Activated T-helper 2 cell treated with anti-CD3 and anti-CD28 coated beads, Interferon-gamma antibody, Interleukin-2, Interleukin-4, amounts not matched to agents 10 μg/mL and 5 μg/mL and 100 μg/mL, durations not matched to agents 14 hours and 24 hours and 36 hours (primary cell): ENCODE measurements around the gene PDZD2. TPM values are rescaled to one million over a fixed set of nuclear protein-coding genes. Genes with fewer than 3 reads are reported as not detected.

ENCODE experiments used
- DNase-seq: peaks from one replicate; pipeline ENCODE4 v3.0.0; 2021; ENCODE audit warnings: low spot score
- H3K27ac Mint-ChIP-seq: one replicate; pipeline ENCODE4 v1.8.0; 2021; ENCODE audit warnings: mixed read lengths
- H3K27me3 Mint-ChIP-seq: one replicate; pipeline ENCODE4 v1.8.0; 2021; ENCODE audit warnings: low read depth, mixed read lengths
- H3K36me3 Mint-ChIP-seq: one replicate; pipeline ENCODE4 v1.8.0; 2021; ENCODE audit warnings: low read depth, mixed read lengths
- H3K4me1 Mint-ChIP-seq: one replicate; pipeline ENCODE4 v1.8.0; 2021; ENCODE audit warnings: low read depth, mixed read lengths
- H3K4me3 Mint-ChIP-seq: one replicate; pipeline ENCODE4 v1.8.0; 2021; ENCODE audit warnings: low read depth, mild to moderate bottlenecking, moderate library complexity, mixed read lengths
- H3K9me3 Mint-ChIP-seq: one replicate; pipeline ENCODE4 v1.8.0; 2021; ENCODE audit warnings: mixed read lengths
- intact Hi-C: fragments of 100-400 bp; cut with micrococcal nuclease; formaldehyde crosslinking; loops from one replicate; pipeline ENCODE4 v1.15.1; 2023
- total RNA-seq: library from RNA; stranded (reverse); gene quantifications from 2 replicates; pipeline ENCODE4 v1.2.3, GENCODE V29; 2022

PDZD2 gene
- total RNA-seq, 1 donor from 2014 or later = 0.25 TPM

DNA sequence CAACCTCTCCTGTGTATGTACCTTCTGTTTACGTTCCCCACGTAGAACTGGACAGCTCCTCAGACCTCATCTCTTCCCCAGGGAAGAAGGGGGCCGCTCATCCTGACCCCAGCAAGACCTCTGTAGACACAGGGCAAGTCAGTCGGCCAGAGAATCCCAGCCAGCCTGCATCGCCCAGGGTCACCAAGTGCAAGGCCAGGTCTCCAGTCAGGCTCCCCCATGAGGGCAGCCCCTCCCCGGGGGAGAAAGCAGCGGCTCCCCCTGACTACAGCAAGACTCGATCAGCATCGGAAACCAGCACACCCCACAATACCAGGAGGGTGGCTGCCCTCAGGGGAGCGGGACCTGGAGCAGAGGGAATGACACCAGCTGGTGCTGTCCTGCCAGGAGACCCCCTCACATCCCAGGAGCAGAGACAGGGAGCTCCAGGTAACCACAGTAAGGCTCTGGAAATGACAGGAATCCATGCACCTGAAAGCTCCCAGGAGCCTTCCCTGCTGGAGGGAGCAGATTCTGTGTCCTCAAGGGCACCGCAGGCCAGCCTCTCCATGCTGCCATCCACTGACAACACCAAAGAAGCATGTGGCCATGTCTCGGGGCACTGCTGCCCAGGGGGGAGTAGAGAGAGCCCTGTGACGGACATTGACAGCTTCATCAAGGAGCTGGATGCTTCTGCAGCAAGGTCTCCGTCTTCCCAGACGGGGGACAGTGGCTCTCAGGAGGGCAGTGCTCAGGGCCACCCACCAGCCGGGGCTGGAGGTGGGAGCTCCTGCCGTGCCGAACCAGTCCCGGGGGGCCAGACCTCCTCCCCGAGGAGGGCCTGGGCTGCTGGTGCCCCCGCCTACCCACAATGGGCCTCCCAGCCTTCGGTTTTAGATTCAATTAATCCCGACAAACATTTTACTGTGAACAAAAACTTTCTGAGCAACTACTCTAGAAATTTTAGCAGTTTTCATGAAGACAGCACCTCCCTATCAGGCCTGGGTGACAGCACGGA, 448.5 kb downstream of the PDZD2 start:
- H3K27ac Mint-ChIP-seq = no peak overlapping the region
- DNase-seq = no peak
- H3K27me3 Mint-ChIP-seq = no peaks in the 10 kb centered on the region
- H3K36me3 Mint-ChIP-seq = no peaks in the 10 kb centered on the region
- intact Hi-C loops = no loop called here
- H3K4me1 Mint-ChIP-seq = no peaks in the 10 kb centered on the region
- H3K9me3 Mint-ChIP-seq = no peaks in the 10 kb centered on the region
- no peak overlapping the region for H3K4me3 Mint-ChIP-seq

- Mint-ChIP-seq H3K4me1 (no peaks in the 10 kb centered on the region), H3K27me3 (no peaks in the 10 kb centered on the region), H3K9me3 (no peaks in the 10 kb centered on the region), H3K27ac (no peak overlapping the region), H3K4me3 (no peak overlapping the region), H3K36me3 (no peaks in the 10 kb centered on the region)
- intact Hi-C loops = no loop called here
- no peak for DNase-seq
Measured at GRCh38 chr5:32088214-32088613, 449.3 kb downstream of the PDZD2 start.

GRCh38 chr5:32089146-32090000, 450.4 kb downstream of the PDZD2 start:
- intact Hi-C loops = no loop called here
- no peak overlapping the region for H3K4me3 Mint-ChIP-seq
- H3K36me3 Mint-ChIP-seq = no peaks in the 10 kb centered on the region
- H3K9me3 Mint-ChIP-seq = no peaks in the 10 kb centered on the region
- no peaks in the 10 kb centered on the region for H3K27me3 Mint-ChIP-seq
- H3K27ac Mint-ChIP-seq = no peak overlapping the region
- DNase-seq = no peak
- H3K4me1 Mint-ChIP-seq = no peaks in the 10 kb centered on the region

DNA sequence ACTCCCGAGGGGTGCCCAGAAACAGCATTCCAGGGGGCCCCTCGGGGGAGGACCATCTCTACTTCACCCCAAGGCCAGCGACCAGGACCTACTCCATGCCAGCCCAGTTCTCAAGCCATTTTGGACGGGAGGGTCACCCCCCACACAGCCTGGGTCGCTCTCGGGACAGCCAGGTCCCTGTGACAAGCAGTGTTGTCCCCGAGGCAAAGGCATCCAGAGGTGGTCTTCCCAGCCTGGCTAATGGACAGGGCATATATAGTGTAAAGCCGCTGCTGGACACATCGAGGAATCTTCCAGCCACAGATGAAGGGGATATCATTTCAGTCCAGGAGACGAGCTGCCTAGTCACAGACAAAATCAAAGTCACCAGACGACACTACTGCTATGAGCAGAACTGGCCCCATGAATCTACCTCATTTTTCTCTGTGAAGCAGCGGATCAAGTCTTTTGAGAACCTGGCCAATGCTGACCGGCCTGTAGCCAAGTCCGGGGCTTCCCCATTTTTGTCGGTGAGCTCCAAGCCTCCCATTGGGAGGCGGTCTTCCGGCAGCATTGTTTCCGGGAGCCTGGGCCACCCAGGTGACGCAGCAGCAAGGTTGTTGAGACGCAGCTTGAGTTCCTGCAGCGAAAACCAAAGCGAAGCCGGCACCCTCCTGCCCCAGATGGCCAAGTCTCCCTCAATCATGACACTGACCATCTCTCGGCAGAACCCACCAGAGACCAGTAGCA, 451.3 kb downstream of the PDZD2 start:
- Mint-ChIP-seq H3K27me3 (no peaks in the 10 kb centered on the region), H3K36me3 (no peaks in the 10 kb centered on the region), H3K4me1 (no peaks in the 10 kb centered on the region), H3K27ac (no peak overlapping the region), H3K9me3 (no peaks in the 10 kb centered on the region), H3K4me3 (no peak overlapping the region)
- DNase-seq = no peak
- intact Hi-C loops = loop anchor here (5.0 kb wide), 2 partner anchors 263 to 508 kb away; no protein-coding TSS in a partner anchor

DNA sequence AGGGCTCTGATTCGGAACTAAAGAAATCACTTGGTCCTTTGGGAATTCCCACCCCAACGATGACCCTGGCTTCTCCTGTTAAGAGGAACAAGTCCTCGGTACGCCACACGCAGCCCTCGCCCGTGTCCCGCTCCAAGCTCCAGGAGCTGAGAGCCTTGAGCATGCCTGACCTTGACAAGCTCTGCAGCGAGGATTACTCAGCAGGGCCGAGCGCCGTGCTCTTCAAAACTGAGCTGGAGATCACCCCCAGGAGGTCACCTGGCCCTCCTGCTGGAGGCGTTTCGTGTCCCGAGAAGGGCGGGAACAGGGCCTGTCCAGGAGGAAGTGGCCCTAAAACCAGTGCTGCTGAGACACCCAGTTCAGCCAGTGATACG, 451.8 kb downstream of the PDZD2 start:
- no peaks in the 10 kb centered on the region for H3K9me3 Mint-ChIP-seq
- intact Hi-C loops = loop anchor here (5.0 kb wide), 2 partner anchors 263 to 508 kb away; no protein-coding TSS in a partner anchor
- no peaks in the 10 kb centered on the region for H3K36me3 Mint-ChIP-seq

DNA sequence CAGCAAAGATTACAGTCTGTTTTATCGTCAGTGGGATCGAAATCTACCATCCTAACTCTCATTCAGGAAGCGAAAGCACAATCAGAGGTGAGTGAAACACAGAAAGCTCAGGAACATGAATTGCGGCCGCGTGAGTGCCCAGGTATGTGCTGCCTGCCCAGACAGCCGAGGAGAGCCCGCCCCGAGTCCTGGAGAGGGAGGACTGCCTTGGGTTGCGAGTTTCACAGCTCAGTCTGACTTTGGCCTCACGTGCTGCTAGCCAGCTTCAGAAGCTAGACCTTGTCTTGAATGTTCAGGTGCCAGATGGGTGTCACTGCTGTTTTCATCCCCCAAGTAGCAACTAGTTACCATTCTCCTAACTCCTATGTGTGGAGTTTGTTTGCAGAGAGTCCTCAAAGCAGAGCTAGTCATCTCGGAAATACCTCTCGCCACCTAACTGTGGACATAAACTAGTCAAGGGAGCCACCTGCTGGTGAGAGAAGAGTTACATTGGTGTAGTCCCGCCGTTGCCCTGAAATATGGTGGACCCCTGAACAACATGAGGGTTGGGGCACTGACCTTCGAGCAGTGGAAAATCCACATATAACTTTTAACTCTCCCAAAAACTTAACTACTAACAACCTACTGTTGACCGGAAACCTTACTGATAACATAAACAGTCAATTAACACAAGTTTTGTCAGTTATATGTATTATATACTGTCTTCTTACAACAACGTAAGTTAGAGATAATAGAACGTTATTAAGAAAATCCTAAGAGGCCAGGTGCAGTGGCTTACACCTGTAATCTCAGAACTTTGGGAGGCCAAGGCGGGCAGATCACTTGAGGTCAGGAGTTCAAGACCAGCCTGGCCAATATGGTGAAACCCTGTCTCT, 454.2 kb downstream of the PDZD2 start:
- Mint-ChIP-seq H3K27ac (no peak overlapping the region), H3K4me3 (no peak overlapping the region), H3K27me3 (no peaks in the 10 kb centered on the region), H3K9me3 (no peaks in the 10 kb centered on the region), H3K36me3 (peaks cover 3% of the 10 kb centered on the region), H3K4me1 (no peaks in the 10 kb centered on the region)
- peak; percentile 42 for DNase-seq
- intact Hi-C loops = loop anchor here (5.0 kb wide), 2 partner anchors 266 to 511 kb away; no protein-coding TSS in a partner anchor

More for the DNA sequence above, 451.8 kb downstream of the PDZD2 start:
- H3K4me3 Mint-ChIP-seq = no peak overlapping the region
- DNase-seq = no peak
- H3K27ac Mint-ChIP-seq = no peak overlapping the region
- H3K27me3 Mint-ChIP-seq = no peaks in the 10 kb centered on the region
- H3K4me1 Mint-ChIP-seq = no peaks in the 10 kb centered on the region

GRCh38 chr5:32094691-32095090, 455.8 kb downstream of the PDZD2 start:
- no peaks in the 10 kb centered on the region for H3K27me3 Mint-ChIP-seq
- H3K4me1 Mint-ChIP-seq = no peaks in the 10 kb centered on the region
- DNase-seq = no peak

GRCh38 chr5:32095261-32095671, 456.3 kb downstream of the PDZD2 start:
- DNase-seq = no peak
- Mint-ChIP-seq H3K9me3 (no peaks in the 10 kb centered on the region), H3K27me3 (no peaks in the 10 kb centered on the region), H3K36me3 (peaks cover 9% of the 10 kb centered on the region), H3K4me1 (no peaks in the 10 kb centered on the region), H3K27ac (no peak overlapping the region), H3K4me3 (no peak overlapping the region)
- intact Hi-C loops = no loop called here

More at GRCh38 chr5:32094691-32095090, 455.8 kb downstream of the PDZD2 start:
- Mint-ChIP-seq H3K36me3 (peaks cover 6% of the 10 kb centered on the region), H3K27ac (no peak overlapping the region), H3K9me3 (no peaks in the 10 kb centered on the region), H3K4me3 (no peak overlapping the region)
- intact Hi-C loops = loop anchor here (5.0 kb wide), 2 partner anchors 267 to 512 kb away; no protein-coding TSS in a partner anchor

- Mint-ChIP-seq H3K27ac (no peak overlapping the region), H3K4me1 (no peaks in the 10 kb centered on the region), H3K36me3 (peaks cover 19% of the 10 kb centered on the region), H3K4me3 (no peak overlapping the region), H3K9me3 (no peaks in the 10 kb centered on the region), H3K27me3 (no peaks in the 10 kb centered on the region)
- intact Hi-C loops = no loop called here
- DNase-seq = no peak
Measured at GRCh38 chr5:32096891-32097595, 458.1 kb downstream of the PDZD2 start.

DNA sequence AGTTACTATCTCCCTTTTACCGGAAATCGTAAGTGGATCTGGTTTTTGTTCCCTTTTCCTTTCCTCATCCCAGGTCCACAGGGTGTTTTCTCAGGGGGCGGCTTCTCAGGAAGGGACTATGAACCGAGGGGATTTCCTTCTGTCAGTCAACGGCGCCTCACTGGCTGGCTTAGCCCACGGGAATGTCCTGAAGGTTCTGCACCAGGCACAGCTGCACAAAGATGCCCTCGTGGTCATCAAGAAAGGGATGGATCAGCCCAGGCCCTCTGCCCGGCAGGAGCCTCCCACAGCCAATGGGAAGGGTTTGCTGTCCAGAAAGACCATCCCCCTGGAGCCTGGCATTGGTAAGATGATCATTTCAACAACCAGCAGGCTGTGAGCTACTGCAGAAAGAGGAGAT, 459.4 kb downstream of the PDZD2 start:
- Mint-ChIP-seq H3K27me3 (no peaks in the 10 kb centered on the region), H3K4me3 (no peak overlapping the region), H3K9me3 (no peaks in the 10 kb centered on the region), H3K36me3 (peaks cover 25% of the 10 kb centered on the region), H3K4me1 (no peaks in the 10 kb centered on the region), H3K27ac (no peak overlapping the region)
- intact Hi-C loops = no loop called here
- DNase-seq = no peak

GRCh38 chr5:32098890-32099310, 460.0 kb downstream of the PDZD2 start:
- H3K9me3 Mint-ChIP-seq = no peaks in the 10 kb centered on the region
- H3K36me3 Mint-ChIP-seq = peaks cover 31% of the 10 kb centered on the region
- H3K4me1 Mint-ChIP-seq = no peaks in the 10 kb centered on the region
- intact Hi-C loops = no loop called here
- H3K27me3 Mint-ChIP-seq = no peaks in the 10 kb centered on the region
- no peak overlapping the region for H3K4me3 Mint-ChIP-seq
- H3K27ac Mint-ChIP-seq = no peak overlapping the region
- no peak for DNase-seq
